ENCODE results near the gene B3GNT7.

DNA sequence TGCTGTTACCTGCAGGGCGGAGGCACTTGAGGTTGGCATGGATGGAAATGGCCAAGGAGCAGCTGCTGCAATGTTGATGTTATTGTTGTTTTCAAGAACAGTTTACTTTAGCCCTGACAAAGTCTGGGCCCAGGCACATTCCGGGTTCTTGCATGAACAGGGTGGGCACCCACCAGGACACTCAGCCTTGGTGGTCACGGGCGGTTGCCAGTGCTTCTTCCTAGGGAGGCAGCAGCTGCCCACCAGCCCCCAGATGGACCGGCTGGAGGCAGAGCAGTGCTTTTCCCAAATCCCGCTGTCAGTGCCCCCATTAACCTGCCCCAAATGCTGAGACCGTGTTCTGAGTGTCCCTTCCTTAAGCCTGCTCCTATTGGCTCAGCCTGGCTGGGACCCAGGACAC lies 38.5 kb upstream of the B3GNT7 start:
- TF ChIP-seq ZNF184 (tag by site-specific recombination; IDR thresholded peaks at IDR 0.05) (no peak), ZNF335 (tag by site-specific recombination; conservative IDR thresholded peaks at IDR 0.05) (no peak), CTCF (tag by site-specific recombination; IDR thresholded peaks at IDR 0.05) (no peak), ZBTB8A (tag by site-specific recombination; IDR thresholded peaks at IDR 0.05) (no peak), ZNF366 (tag by site-specific recombination; conservative IDR thresholded peaks at IDR 0.05) (no peak), ZNF660 (tag by site-specific recombination; IDR thresholded peaks at IDR 0.05) (no peak), ZNF248 (tag by site-specific recombination; IDR thresholded peaks at IDR 0.05) (no peak), ZNF561 (tag by site-specific recombination; IDR thresholded peaks at IDR 0.05; ENCODE audit: borderline replicate concordance) (no peak), ZNF24 (tag by site-specific recombination; IDR thresholded peaks at IDR 0.05) (no peak), ZNF530 (tag by site-specific recombination; IDR thresholded peaks at IDR 0.05; ENCODE audit: low read depth) (no peak), BCL11A (tag by site-specific recombination; IDR thresholded peaks at IDR 0.05; ENCODE audit: low read depth) (no peak)

Measured in HEK293 (cell line).